H1 (cell line): Measurements from ENCODE around the gene POLR1H. TPM values are rescaled to one million over a fixed set of nuclear protein-coding genes. Genes with fewer than 3 reads are reported as not detected.

Source experiments
- CTCF ChIA-PET: fragments of 300-600 bp; sonication (Branson Sonifier 250); formaldehyde crosslinking; loops from one replicate; lab custom pipeline; 2021; ENCODE audit not compliant: partially characterized antibody; lab: Charles Lee
- POLR2A ChIA-PET: fragments of 300-600 bp; sonication (Branson Sonifier 250); formaldehyde crosslinking; loops from one replicate; lab custom pipeline; 2021; ENCODE audit warnings: inconsistent platforms; ENCODE audit not compliant: partially characterized antibody; lab: Charles Lee
- DNase-seq, 2 experiments: peaks; one replicate each; pipeline versions ENCODE4 v3.0.0 to v3.0.0-alpha.2; 2010 to 2022; ENCODE audit warnings: low spot score in 2 of 2, low read depth in 1 of 2, mixed read lengths in 1 of 2
- FAIRE-seq: peaks from 2 replicates; lab custom pipeline; 2011; peaks lifted over from hg19 to GRCh38; lab: Jason Lieb, UNC
- H2AFZ ChIP-seq: 2 replicates; pipeline ENCODE4 v1.8.1; 2012; ENCODE audit warnings: low read length, inconsistent platforms
- H2AK5ac ChIP-seq: 2 replicates; pipeline ENCODE4 v1.6.1; 2013; ENCODE audit warnings: low read depth, low read length
- H2BK120ac ChIP-seq: replicated peaks from 2 replicates; pipeline ENCODE3; 2013; ENCODE audit warnings: low read depth, low read length, inconsistent platforms
- H2BK12ac ChIP-seq: 2 replicates; pipeline ENCODE4 v1.6.1; 2013; ENCODE audit warnings: low read depth, low read length
- H2BK15ac ChIP-seq: 2 replicates; pipeline ENCODE4 v1.6.1; 2013; ENCODE audit warnings: low read length
- H2BK20ac ChIP-seq: 2 replicates; pipeline ENCODE4 v1.6.1; 2013; ENCODE audit warnings: low read length
- H2BK5ac ChIP-seq: 2 replicates; pipeline ENCODE4 v1.6.1; 2013; ENCODE audit warnings: low read depth, low read length
- H3K14ac ChIP-seq: 2 replicates; pipeline ENCODE4 v1.6.1; 2013; ENCODE audit warnings: inconsistent platforms; ENCODE audit not compliant: insufficient read length
- H3K18ac ChIP-seq: 2 replicates; pipeline ENCODE4 v1.6.1; 2013; ENCODE audit warnings: low read length; ENCODE audit errors: extremely low read depth
- H3K23ac ChIP-seq: 2 replicates; pipeline ENCODE4 v1.6.1; 2013; ENCODE audit warnings: inconsistent platforms; ENCODE audit not compliant: insufficient read length
- H3K23me2 ChIP-seq: 2 replicates; pipeline ENCODE4 v1.6.1; 2013; ENCODE audit warnings: low read depth, low read length
- H3K27ac ChIP-seq: 2 replicates; pipeline ENCODE4 v1.6.1; 2011; ENCODE audit warnings: low read depth, low read length, inconsistent platforms
- H3K27me3 ChIP-seq, 4 experiments: replicated peaks in 1 of 4; 1 replicate in 1 of 4; 2 replicates in 3 of 4; pipeline versions ENCODE4 v1.6.1 to v1.8.1; 2011 to 2013; ENCODE audit warnings: low read length in 3 of 4, mild to moderate bottlenecking in 3 of 4, inconsistent platforms in 2 of 4, mixed read lengths in 2 of 4, moderate library complexity in 1 of 4; ENCODE audit not compliant: control insufficient read depth in 3 of 4, insufficient read depth in 3 of 4; ENCODE audit errors: extremely low read depth in 1 of 4
- H3K36me3 ChIP-seq, 4 experiments: 2 replicates each; pipeline versions ENCODE4 v1.6.1 to v1.8.1; 2011 to 2013; ENCODE audit warnings: mild to moderate bottlenecking in 4 of 4, low read length in 3 of 4, moderate library complexity in 2 of 4, control low read depth in 1 of 4, inconsistent platforms in 1 of 4; ENCODE audit not compliant: insufficient read depth in 4 of 4, control insufficient read depth in 2 of 4
- H3K4ac ChIP-seq: replicated peaks from 2 replicates; pipeline ENCODE3; 2013; ENCODE audit warnings: low read length, low read depth, mixed read lengths, inconsistent platforms; ENCODE audit not compliant: insufficient read length
- H3K4me1 ChIP-seq, 4 experiments: replicated peaks in 1 of 4; 1 replicate in 1 of 4; 2 replicates in 3 of 4; pipeline versions ENCODE4 v1.6.1 to v1.8.1; 2011 to 2013; ENCODE audit warnings: low read length in 3 of 4, inconsistent platforms in 2 of 4, mixed read lengths in 1 of 4; ENCODE audit not compliant: insufficient read depth in 4 of 4, control insufficient read depth in 3 of 4
- H3K4me2 ChIP-seq, 2 experiments: 2 replicates each; pipeline versions ENCODE4 v1.6.1 to v1.8.1; 2011 to 2013; ENCODE audit warnings: low read depth in 2 of 2, low read length in 2 of 2, control low read depth in 1 of 2, inconsistent platforms in 1 of 2, mild to moderate bottlenecking in 1 of 2; ENCODE audit not compliant: insufficient read depth in 1 of 2
- H3K4me3 ChIP-seq, 4 experiments: fragments of 200-600, 300-600 bp in 1 of 4; sonication (generic), shearing (Covaris generic), sonication (Bioruptor Twin) in 1 of 4; 2 replicates each; pipeline versions ENCODE4 v1.5.1 to v1.8.1; 2011 to 2016; ENCODE audit warnings: low read length in 4 of 4, low read depth in 3 of 4, control low read depth in 2 of 4, inconsistent platforms in 2 of 4, mild to moderate bottlenecking in 2 of 4, mixed read lengths in 1 of 4, moderate library complexity in 1 of 4; ENCODE audit not compliant: insufficient read depth in 2 of 4; ENCODE audit errors: extremely low read depth in 1 of 4
- H3K56ac ChIP-seq: replicated peaks from 2 replicates; pipeline ENCODE3; 2013; ENCODE audit warnings: low read depth, mild to moderate bottlenecking, mixed read lengths, low read length, inconsistent platforms; ENCODE audit not compliant: insufficient read length
- H3K79me1 ChIP-seq: 2 replicates; pipeline ENCODE4 v1.6.1; 2013; ENCODE audit warnings: low read depth, low read length, control low read depth
- H3K79me2 ChIP-seq, 2 experiments: 2 replicates each; pipeline versions ENCODE4 v1.6.1 to v1.8.1; 2012 to 2013; ENCODE audit warnings: low read length in 2 of 2, mild to moderate bottlenecking in 2 of 2, inconsistent platforms in 1 of 2; ENCODE audit not compliant: insufficient read depth in 2 of 2, control insufficient read depth in 1 of 2
- H3K9ac ChIP-seq, 4 experiments: replicated peaks in 1 of 4; 1 replicate in 1 of 4; 2 replicates in 3 of 4; pipeline versions ENCODE4 v1.6.1 to v1.8.1; 2011 to 2013; ENCODE audit warnings: low read depth in 3 of 4, low read length in 3 of 4, control low read depth in 2 of 4, mild to moderate bottlenecking in 2 of 4, moderate library complexity in 2 of 4, inconsistent platforms in 1 of 4; ENCODE audit errors: extremely low read depth in 1 of 4
- H3K9me3 ChIP-seq, 2 experiments: 2 replicates each; pipeline versions ENCODE4 v1.6.1 to v1.8.1; 2012 to 2013; ENCODE audit warnings: mild to moderate bottlenecking in 2 of 2, moderate library complexity in 2 of 2, control low read depth in 1 of 2, inconsistent platforms in 1 of 2, low read depth in 1 of 2, low read length in 1 of 2, mixed read lengths in 1 of 2; ENCODE audit not compliant: insufficient read depth in 2 of 2
- H4K20me1 ChIP-seq, 2 experiments: replicated peaks in 1 of 2; 2 replicates each; pipeline versions ENCODE3 to v1.8.1; 2011 to 2013; ENCODE audit warnings: inconsistent platforms in 2 of 2, low read length in 2 of 2, mild to moderate bottlenecking in 1 of 2; ENCODE audit not compliant: insufficient read depth in 2 of 2, control insufficient read depth in 1 of 2
- H4K5ac ChIP-seq: 2 replicates; pipeline ENCODE4 v1.6.1; 2013; ENCODE audit warnings: low read length, low read depth, mixed read lengths, inconsistent platforms; ENCODE audit not compliant: insufficient read length
- H4K8ac ChIP-seq: 2 replicates; pipeline ENCODE4 v1.8.0; 2013; ENCODE audit warnings: mild to moderate bottlenecking, moderate library complexity, low read length, inconsistent platforms; ENCODE audit not compliant: insufficient read depth; ENCODE audit errors: extremely low read depth
- H4K91ac ChIP-seq: replicated peaks from 2 replicates; pipeline ENCODE3; 2013; ENCODE audit warnings: low read length, mixed read lengths, inconsistent platforms; ENCODE audit not compliant: insufficient read length
- CBX8 ChIP-seq: fragments of 300-800, 300-1000 bp; sonication (generic); IDR thresholded peaks from 2 replicates; pipeline ENCODE4 v1.7.1; 2016; ENCODE audit warnings: low read depth, low read length, borderline replicate concordance
- JUND ChIP-seq: IDR thresholded peaks from 2 replicates; pipeline ENCODE4 v1.6.1; 2011; ENCODE audit warnings: mild to moderate bottlenecking, improper control_type of control experiment, low read length
- SAP30 ChIP-seq: fragments of 300-600 bp; sonication (generic); IDR thresholded peaks from 2 replicates; pipeline ENCODE4 v1.7.1; 2012; ENCODE audit warnings: low read length, moderate library complexity, mild to moderate bottlenecking, inconsistent platforms; ENCODE audit not compliant: insufficient read depth, insufficient replicate concordance
- WGBS, 2 experiments: shearing (Covaris generic) in 1 of 2; methylation state at CpG; one replicate each; pipeline versions ENCODE4 v1.1.6 to v1.1.7; 2013 to 2015; ENCODE audit warnings: low lambda C conversion rate in 2 of 2, mixed read lengths in 2 of 2, inconsistent platforms in 1 of 2, low coverage in 1 of 2, missing lambda C conversion rate in 1 of 2; ENCODE audit not compliant: insufficient replicate concordance in 2 of 2, insufficient coverage in 1 of 2, insufficient read length in 1 of 2; ENCODE audit errors: extremely low coverage in 1 of 2, missing lambda C conversion rate in 1 of 2; 5-methylcytosine and 5-hydroxymethylcytosine counted together
- polyA plus RNA-seq, 7 experiments: library from polyadenylated mRNA; depleted of rRNA in 3 of 7; stranded (reverse) in 5 of 7; unstranded in 2 of 7; fragments of >200 nt in 5 of 7; fragments of 200-250 nt in 2 of 7; gene quantifications; 1 replicate in 5 of 7; 2 replicates in 1 of 7; 4 replicates in 1 of 7; pipeline versions ENCODE4 v1.2.1 to v1.2.3, GENCODE V29; 2011 to 2013; ENCODE audit warnings: missing spikeins in 2 of 7, mixed read lengths in 2 of 7
- total RNA-seq: library from RNA; stranded (reverse); fragmentation: NEBNext Ultra II Directional; extraction: Animal tissue kit (Norgen Biotek cat#: 25700); gene quantifications from 2 replicates; pipeline ENCODE4 v1.2.1, GENCODE V29; 2021

The POLR1H gene
- total and polyA plus RNA-seq, 2 of the 8 experiments (the other 6 are each of a cell fraction or from before 2014, with no cell fraction given): 31.5 to 82.2 TPM

DNA sequence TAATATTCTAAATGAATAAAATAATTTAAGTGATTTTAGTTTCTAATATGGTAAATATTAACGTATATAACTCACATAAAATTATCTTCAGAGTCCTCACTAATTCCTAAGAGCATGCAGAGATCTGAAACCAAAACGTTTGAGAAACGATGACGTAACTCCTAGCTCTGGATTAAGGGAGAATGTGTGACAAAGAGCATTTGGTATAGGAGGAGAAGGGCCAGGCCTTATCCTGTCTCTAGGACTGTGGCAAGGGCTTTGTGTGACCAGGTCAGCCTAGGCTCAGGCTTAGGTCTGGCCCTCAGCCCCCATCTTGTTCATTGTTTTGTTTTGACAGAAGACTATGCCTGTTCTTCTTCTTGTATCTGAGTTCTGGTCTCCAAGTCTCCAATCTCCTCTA, 19.2 kb upstream of the POLR1H start:
- H4K5ac ChIP-seq: no peak overlapping the region
- FAIRE-seq (no peak), DNase-seq (no peak)
- H3K4me3 ChIP-seq: no peak overlapping the region
- TF ChIP-seq SAP30: no peak
- TF ChIP-seq CBX8: no peak
- TF ChIP-seq JUND: no peak
- no peak overlapping the region for H3K18ac ChIP-seq
- WGBS, 2 experiments: 87% methylated on average over 4 of the region's 4 CpGs; no CpG with 5 or more reads in 1 of the 2 experiments
- H2AFZ ChIP-seq: no peak overlapping the region
- no peaks in the 10 kb centered on the region for H3K23me2 ChIP-seq
- no peaks in the 10 kb centered on the region for H3K79me1 ChIP-seq
- H2BK12ac ChIP-seq: no peak overlapping the region
- ChIA-PET POLR2A (no interaction called here), CTCF (no interaction called here)
- no peak overlapping the region for H3K56ac ChIP-seq
- no peak overlapping the region for H4K8ac ChIP-seq
- no peak overlapping the region for H4K91ac ChIP-seq
- no peak overlapping the region for H2BK120ac ChIP-seq
- no peak overlapping the region for H3K4ac ChIP-seq
- no peak overlapping the region for H3K14ac ChIP-seq
- H3K36me3 ChIP-seq: no peaks in the 10 kb centered on the region
- no peak overlapping the region for H3K27ac ChIP-seq
- no peaks in the 10 kb centered on the region for H3K79me2 ChIP-seq
- no peak overlapping the region for H2AK5ac ChIP-seq
- no peak overlapping the region for H3K9ac ChIP-seq
- no peaks in the 10 kb centered on the region for H3K4me1 ChIP-seq
- H3K23ac ChIP-seq: no peak overlapping the region
- H3K9me3 ChIP-seq: no peaks in the 10 kb centered on the region
- no peak overlapping the region for H3K4me2 ChIP-seq
- H4K20me1 ChIP-seq: peaks cover 1 to 2% of the 10 kb centered on the region in 2 experiments
- no peak overlapping the region for H2BK20ac ChIP-seq
- H3K27me3 ChIP-seq: no peaks in the 10 kb centered on the region
- H2BK15ac ChIP-seq: no peak overlapping the region
- no peak overlapping the region for H2BK5ac ChIP-seq
